ENCODE results near the gene MICAL3.
"Not testable (repeated sequence)": the region's sequence is repeated elsewhere in the genome, so short reads cannot be mapped to it uniquely, and the experiment has no call there.

The MICAL3 gene

GRCh38 chr22:18034076-18034475 is 9.7 kb upstream of the MICAL3 start:
- H3K9ac ChIP-seq (ENCODE audit: low read length in 5 of 5), result peak overlapping the region in 1 of 5 donors; percentile 5
- no peaks in the 10 kb centered on the region for H3K9me3 ChIP-seq (ENCODE audit: control insufficient read depth in 5 of 5, low read length in 5 of 5)
- H3K27me3 ChIP-seq (ENCODE audit: control insufficient read depth in 5 of 5, insufficient read depth in 4 of 5, low read length in 5 of 5), result no peaks in the 10 kb centered on the region
- no peak overlapping the region for H3K4me3 ChIP-seq (ENCODE audit: low read depth in 1 of 5, low read length in 5 of 5)
- no peaks in the 10 kb centered on the region for H3K36me3 ChIP-seq (ENCODE audit: control insufficient read depth in 5 of 5, insufficient read depth in 5 of 5, low read length in 5 of 5)
- peak overlapping the region; percentile 63 for H3K27ac ChIP-seq (ENCODE audit: low read depth, low read length)
- peaks cover 2 to 38% (median 25%) of the 10 kb centered on the region in 5 donors for H3K4me1 ChIP-seq (ENCODE audit: control insufficient read depth in 5 of 5, insufficient read depth in 5 of 5, low read length in 5 of 5)

DNA sequence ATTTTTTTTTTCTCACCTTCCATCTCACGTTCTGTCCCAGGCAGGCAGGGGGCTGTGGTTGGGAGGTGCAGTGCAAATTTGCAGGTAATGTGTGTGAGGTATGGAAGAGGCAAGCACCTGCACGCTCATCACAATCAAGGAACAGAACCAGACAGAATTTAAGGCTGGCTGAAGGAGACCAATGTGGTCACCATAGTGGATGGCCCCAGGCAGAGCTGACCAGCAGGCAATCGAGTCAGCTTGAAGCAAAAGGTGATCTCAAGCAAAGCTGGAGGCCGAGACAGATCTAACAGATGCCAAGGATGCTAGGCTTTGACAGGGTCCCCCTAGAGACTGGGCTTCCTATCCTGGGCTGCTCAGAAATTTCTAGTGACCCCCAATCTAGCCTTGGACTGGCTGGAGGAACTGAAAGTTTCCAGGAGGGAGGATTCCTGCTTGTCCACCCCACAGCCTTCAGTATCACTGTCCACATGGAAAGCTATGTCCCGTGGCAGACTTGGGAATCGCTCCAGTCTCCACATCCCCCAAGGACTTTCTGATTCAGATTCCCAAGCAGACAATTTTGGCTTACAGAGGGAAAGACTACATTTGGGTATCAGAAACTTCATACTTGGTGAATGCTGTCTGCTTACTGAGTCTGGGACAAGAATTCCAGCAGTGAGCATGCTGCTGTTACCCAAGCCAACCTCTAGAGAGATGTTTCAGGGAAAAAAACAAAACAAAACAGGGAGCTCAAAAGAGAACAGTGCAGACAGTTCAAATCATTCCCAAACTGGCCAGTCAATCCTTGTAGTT is 9.0 kb upstream of the MICAL3 start:
- no peaks in the 10 kb centered on the region for H3K27me3 ChIP-seq (ENCODE audit: control insufficient read depth in 5 of 5, insufficient read depth in 4 of 5, low read length in 5 of 5)
- H3K27ac ChIP-seq (ENCODE audit: low read depth, low read length), result peak overlapping the region; percentile 63
- peak overlapping the region in 1 of 5 donors; percentile 5 for H3K9ac ChIP-seq (ENCODE audit: low read length in 5 of 5)
- H3K4me3 ChIP-seq (ENCODE audit: low read depth in 1 of 5, low read length in 5 of 5), result no peak overlapping the region
- no peaks in the 10 kb centered on the region for H3K9me3 ChIP-seq (ENCODE audit: control insufficient read depth in 5 of 5, low read length in 5 of 5)
- H3K36me3 ChIP-seq (ENCODE audit: control insufficient read depth in 5 of 5, insufficient read depth in 5 of 5, low read length in 5 of 5), result no peaks in the 10 kb centered on the region
- H3K4me1 ChIP-seq (ENCODE audit: control insufficient read depth in 5 of 5, insufficient read depth in 5 of 5, low read length in 5 of 5), result peaks cover 2 to 38% (median 25%) of the 10 kb centered on the region in 5 donors

DNA sequence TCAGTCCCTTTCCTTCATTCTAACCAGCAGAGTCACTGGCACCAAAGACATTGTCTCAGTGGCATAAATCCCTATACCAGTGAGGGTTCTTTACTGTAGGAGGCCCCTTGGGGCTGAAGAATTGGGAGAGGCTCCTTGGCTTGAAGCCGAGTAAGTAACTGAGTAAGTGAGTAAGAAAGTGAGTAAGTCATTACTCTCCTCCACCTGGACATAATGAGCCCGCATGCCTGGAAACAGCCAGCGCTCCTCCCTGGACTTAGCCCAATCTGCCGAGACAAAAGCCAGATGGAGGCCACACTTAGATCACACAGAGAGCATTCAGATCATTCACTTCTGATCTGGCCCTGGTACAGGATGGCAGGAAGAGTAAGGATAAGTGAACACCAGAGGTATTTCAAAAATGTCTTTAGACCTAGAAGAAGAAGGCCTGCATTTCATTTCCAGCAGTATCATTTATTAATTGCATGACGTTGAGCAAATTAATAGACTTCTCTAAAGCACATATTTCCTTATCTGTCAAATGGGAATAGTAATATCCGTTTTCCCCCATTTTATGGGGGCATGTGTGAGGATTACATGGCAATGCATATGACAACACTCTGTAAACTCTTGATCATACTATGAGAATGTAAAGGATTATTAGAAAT is 8.2 kb upstream of the MICAL3 start:
- H3K9ac ChIP-seq (ENCODE audit: low read length in 5 of 5), result no peak overlapping the region
- no peak overlapping the region for H3K4me3 ChIP-seq (ENCODE audit: low read depth in 1 of 5, low read length in 5 of 5)
- H3K27ac ChIP-seq (ENCODE audit: low read depth, low read length), result no peak overlapping the region
- H3K4me1 ChIP-seq (ENCODE audit: control insufficient read depth in 5 of 5, insufficient read depth in 5 of 5, low read length in 5 of 5), result peaks cover 2 to 38% (median 25%) of the 10 kb centered on the region in 5 donors
- H3K9me3 ChIP-seq (ENCODE audit: control insufficient read depth in 5 of 5, low read length in 5 of 5), result no peaks in the 10 kb centered on the region
- H3K36me3 ChIP-seq (ENCODE audit: control insufficient read depth in 5 of 5, insufficient read depth in 5 of 5, low read length in 5 of 5), result no peaks in the 10 kb centered on the region
- no peaks in the 10 kb centered on the region for H3K27me3 ChIP-seq (ENCODE audit: control insufficient read depth in 5 of 5, insufficient read depth in 4 of 5, low read length in 5 of 5)

DNA sequence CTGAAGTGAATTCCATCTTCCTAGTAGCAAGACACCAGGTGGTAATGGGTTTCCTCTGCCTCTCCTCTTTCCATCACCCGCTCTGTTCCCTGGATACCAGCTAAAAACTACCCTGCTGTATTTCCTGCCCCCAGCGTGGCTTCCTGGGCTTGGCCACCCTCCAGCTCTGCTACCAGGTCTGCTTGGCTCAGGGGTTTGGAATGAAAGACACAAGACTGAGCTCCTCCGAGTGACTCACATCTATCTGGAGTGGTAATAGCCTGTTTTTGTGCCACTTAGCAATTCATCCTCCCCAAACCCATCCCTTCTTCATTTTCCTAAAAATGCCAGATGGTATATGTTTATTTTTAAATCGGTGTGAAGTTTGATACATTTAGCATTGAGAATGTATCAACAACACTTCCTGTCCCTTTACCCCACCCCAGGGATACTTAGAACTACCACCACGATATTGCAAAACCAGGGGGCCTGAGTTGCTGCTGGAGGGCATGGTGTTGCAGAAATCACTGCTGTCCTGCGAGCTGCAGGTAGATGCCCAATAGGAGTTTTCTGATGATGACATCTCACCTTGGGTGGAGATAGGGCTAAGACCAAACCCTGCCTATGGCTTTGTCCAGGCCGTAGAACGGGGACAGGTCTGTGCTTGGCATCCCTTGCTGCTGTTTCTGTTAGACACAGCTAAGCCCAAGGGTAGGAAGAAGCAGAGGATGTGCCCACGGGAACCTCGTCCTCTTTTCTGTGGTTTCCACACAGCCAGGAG is 7.5 kb upstream of the MICAL3 start:
- Histone ChIP-seq H3K9ac (ENCODE audit: low read length in 5 of 5) (no peak overlapping the region), H3K27me3 (ENCODE audit: control insufficient read depth in 5 of 5, insufficient read depth in 4 of 5, low read length in 5 of 5) (no peaks in the 10 kb centered on the region), H3K36me3 (ENCODE audit: control insufficient read depth in 5 of 5, insufficient read depth in 5 of 5, low read length in 5 of 5) (no peaks in the 10 kb centered on the region), H3K9me3 (ENCODE audit: control insufficient read depth in 5 of 5, low read length in 5 of 5) (no peaks in the 10 kb centered on the region), H3K4me1 (ENCODE audit: control insufficient read depth in 5 of 5, insufficient read depth in 5 of 5, low read length in 5 of 5) (peaks cover 2 to 38% (median 25%) of the 10 kb centered on the region in 5 donors), H3K27ac (ENCODE audit: low read depth, low read length) (no peak overlapping the region), H3K4me3 (ENCODE audit: low read depth in 1 of 5, low read length in 5 of 5) (no peak overlapping the region)

- Histone ChIP-seq H3K9ac (ENCODE audit: low read length in 5 of 5) (no peak overlapping the region), H3K27me3 (ENCODE audit: control insufficient read depth in 5 of 5, insufficient read depth in 4 of 5, low read length in 5 of 5) (no peaks in the 10 kb centered on the region), H3K27ac (ENCODE audit: low read depth, low read length) (no peak overlapping the region), H3K4me1 (ENCODE audit: control insufficient read depth in 5 of 5, insufficient read depth in 5 of 5, low read length in 5 of 5) (peaks cover 2 to 26% (median 17%) of the 10 kb centered on the region in 5 donors), H3K36me3 (ENCODE audit: control insufficient read depth in 5 of 5, insufficient read depth in 5 of 5, low read length in 5 of 5) (no peaks in the 10 kb centered on the region), H3K9me3 (ENCODE audit: control insufficient read depth in 5 of 5, low read length in 5 of 5) (no peaks in the 10 kb centered on the region), H3K4me3 (ENCODE audit: low read depth in 1 of 5, low read length in 5 of 5) (no peak overlapping the region)
Observed at GRCh38 chr22:18029686-18030267, 5.4 kb upstream of the MICAL3 start.

DNA sequence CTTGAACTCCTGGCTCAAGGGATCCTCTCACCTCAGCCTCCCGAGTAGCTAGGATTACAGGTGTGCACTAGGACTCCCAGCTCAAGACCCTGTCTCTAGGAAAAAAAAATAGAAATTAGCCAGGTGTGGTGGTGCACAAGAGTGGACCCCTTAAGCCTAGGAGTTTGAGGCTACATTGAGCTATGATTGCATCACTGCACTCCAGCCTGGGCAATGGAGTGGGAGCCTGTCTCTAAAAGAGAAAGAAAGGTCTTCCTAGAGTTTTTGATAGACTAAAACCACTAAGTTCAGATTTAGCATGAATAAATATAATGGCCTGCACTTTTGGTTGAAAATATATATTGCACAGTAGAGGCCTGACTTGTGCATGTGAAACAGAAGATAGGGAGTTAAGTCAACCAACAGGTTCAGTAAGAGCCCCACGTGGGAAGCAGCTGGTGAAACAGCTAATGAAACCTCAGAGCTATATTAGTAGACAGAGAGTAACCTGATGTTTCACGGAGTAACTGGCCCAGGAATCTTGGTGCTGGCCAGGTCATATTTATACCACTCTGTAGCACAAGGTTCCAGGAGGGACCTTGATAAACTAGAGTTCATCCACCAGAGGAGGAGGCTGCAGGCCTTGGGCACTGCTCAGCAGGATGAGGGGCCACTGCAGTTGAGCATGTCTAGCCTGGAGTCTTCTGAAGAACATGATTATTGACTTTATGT is 4.6 kb upstream of the MICAL3 start:
- H3K9ac ChIP-seq (ENCODE audit: low read length in 5 of 5), result no peak overlapping the region
- H3K36me3 ChIP-seq (ENCODE audit: control insufficient read depth in 5 of 5, insufficient read depth in 5 of 5, low read length in 5 of 5), result no peaks in the 10 kb centered on the region
- H3K27me3 ChIP-seq (ENCODE audit: control insufficient read depth in 5 of 5, insufficient read depth in 4 of 5, low read length in 5 of 5), result no peaks in the 10 kb centered on the region
- H3K27ac ChIP-seq (ENCODE audit: low read depth, low read length), result no peak overlapping the region
- H3K9me3 ChIP-seq (ENCODE audit: control insufficient read depth in 5 of 5, low read length in 5 of 5), result no peaks in the 10 kb centered on the region
- H3K4me1 ChIP-seq (ENCODE audit: control insufficient read depth in 5 of 5, insufficient read depth in 5 of 5, low read length in 5 of 5), result peaks cover 5 to 27% (median 20%) of the 10 kb centered on the region in 5 donors
- H3K4me3 ChIP-seq (ENCODE audit: low read depth in 1 of 5, low read length in 5 of 5), result no peak overlapping the region

DNA sequence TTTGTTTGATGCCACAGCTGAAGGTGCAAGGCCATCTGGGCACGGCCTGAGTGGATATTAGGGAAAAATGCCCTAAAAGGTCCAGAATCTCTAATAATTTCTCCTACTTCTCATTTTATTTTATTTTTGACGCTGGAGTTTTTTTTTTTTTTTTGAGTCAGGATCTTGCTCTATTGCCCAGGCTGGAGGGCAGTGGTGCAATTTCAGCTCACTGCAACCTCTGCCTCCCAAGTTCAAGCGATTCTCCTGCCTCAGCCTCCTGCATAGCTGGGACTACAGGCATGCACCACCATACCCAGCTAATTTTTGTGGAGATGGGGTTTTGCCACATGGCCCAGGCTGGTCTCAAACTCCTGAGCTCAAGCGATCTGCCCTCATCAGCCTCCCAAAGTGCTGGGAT is 1.5 kb upstream of the MICAL3 start:
- H3K27ac ChIP-seq (ENCODE audit: low read depth, low read length); H3K9ac ChIP-seq (ENCODE audit: low read length in 5 of 5); H3K27me3 ChIP-seq (ENCODE audit: control insufficient read depth in 5 of 5, insufficient read depth in 4 of 5, low read length in 5 of 5); H3K36me3 ChIP-seq (ENCODE audit: control insufficient read depth in 5 of 5, insufficient read depth in 5 of 5, low read length in 5 of 5); H3K9me3 ChIP-seq (ENCODE audit: control insufficient read depth in 5 of 5, low read length in 5 of 5); H3K4me3 ChIP-seq (ENCODE audit: low read depth in 1 of 5, low read length in 5 of 5): not testable (repeated sequence)
- H3K4me1 ChIP-seq (ENCODE audit: control insufficient read depth in 5 of 5, insufficient read depth in 5 of 5, low read length in 5 of 5), result peaks cover 6 to 24% (median 23%) of the 10 kb centered on the region in 5 donors

DNA sequence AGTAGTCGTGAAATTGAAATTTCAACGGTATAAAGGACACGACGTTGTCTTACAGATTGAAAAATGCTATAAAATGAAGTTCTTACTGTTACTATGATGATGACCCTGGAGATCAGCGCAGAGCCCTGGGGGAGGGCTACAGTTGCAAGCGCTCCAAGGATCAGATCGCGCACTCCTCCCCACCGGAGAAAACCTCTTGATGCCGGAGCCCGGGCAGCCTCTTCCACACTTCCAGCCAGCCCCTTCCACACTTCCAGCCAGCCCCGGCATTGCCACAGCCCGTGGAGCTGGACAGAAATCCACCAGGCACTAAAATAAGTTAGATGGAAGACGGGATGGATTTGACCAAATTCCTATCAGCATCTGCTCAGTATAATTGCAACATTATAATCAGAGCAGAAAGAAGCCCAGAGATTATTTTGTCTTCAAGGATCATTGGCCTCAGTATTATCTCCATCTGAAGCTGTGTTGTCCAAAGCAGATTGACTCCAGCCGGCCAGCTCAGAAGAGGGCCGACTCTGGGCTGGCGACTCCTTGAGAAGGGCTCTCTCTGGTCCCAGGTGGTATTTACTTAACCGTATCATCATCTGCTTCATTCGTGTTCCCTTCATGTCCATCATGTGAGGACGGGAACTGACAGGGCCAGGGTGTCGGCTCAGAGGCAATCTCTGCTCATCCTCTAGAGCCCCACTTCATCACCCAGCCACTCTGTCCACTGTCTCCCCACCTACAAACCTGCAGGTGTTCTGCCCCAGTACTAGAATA is 777 bp upstream of the MICAL3 start:
- peak overlapping the region; percentile 8 to 84 (median 82) for H3K4me3 ChIP-seq (ENCODE audit: low read depth in 1 of 5, low read length in 5 of 5)
- H3K36me3 ChIP-seq (ENCODE audit: control insufficient read depth in 5 of 5, insufficient read depth in 5 of 5, low read length in 5 of 5), result no peaks in the 10 kb centered on the region
- H3K4me1 ChIP-seq (ENCODE audit: control insufficient read depth in 5 of 5, insufficient read depth in 5 of 5, low read length in 5 of 5), result peaks cover 6 to 24% (median 23%) of the 10 kb centered on the region in 5 donors
- H3K27me3 ChIP-seq (ENCODE audit: control insufficient read depth in 5 of 5, insufficient read depth in 4 of 5, low read length in 5 of 5), result no peaks in the 10 kb centered on the region
- peak overlapping the region in 1 of 5 donors; percentile 52 for H3K9ac ChIP-seq (ENCODE audit: low read length in 5 of 5)
- H3K27ac ChIP-seq (ENCODE audit: low read depth, low read length), result no peak overlapping the region
- no peaks in the 10 kb centered on the region for H3K9me3 ChIP-seq (ENCODE audit: control insufficient read depth in 5 of 5, low read length in 5 of 5)
